ENCODE measurements around the gene PPP6R3. TPM values are rescaled to one million over a fixed set of nuclear protein-coding genes. Genes with fewer than 3 reads are reported as not detected.

Gene PPP6R3
- total RNA-seq, 2 experiments from 2014 or later: 95.4 to 103 TPM

DNA sequence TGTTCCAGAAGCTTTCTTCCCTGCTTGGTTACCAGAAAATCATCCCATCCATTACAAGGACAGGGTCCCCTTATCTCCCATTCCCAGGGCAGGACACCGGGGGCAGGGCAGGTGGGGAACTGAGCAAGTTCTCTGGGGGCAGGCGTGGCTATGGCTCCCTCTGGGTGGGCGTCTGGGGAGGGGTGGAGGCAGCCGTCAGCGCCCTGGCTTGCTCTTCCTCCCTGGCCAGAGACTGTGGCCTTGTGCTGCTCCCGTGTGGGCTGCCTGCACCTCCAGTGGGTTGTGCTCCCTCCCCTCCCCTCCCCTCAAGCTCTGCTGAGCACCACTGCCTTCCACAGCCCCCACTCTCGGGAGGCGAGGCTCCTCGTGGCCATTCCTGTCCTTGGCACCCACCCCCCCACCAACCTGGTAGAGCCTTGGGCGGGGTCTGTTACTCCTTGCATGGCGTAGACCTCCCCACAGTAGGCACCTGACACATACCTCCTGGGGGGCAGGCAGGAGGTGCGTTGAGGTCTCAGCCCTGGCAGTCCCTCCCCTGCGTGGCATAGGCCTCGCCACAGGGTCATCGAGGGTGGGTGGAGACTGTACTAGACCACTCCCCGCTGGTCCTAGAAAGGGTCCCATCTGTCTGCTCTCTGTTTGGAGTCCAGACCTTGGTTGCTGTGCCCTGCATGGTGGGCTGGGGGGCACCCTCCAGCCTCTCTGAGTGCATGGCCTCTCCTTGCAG is 24.2 kb upstream of the PPP6R3 start:
- POLR2A ChIA-PET: no interaction called here
- ATAC-seq (no peak), DNase-seq (no peak)
- intact Hi-C loops (cut with micrococcal nuclease): no loop called here
- Mint-ChIP-seq H3K9me3 (no peaks in the 10 kb centered on the region), H3K4me1 (ENCODE audit: low read depth) (peaks cover 4% of the 10 kb centered on the region), H3K27ac (no peak overlapping the region), H3K4me3 (no peak overlapping the region), H3K27me3 (no peaks in the 10 kb centered on the region), H3K36me3 (ENCODE audit: low read depth) (peaks cover 2% of the 10 kb centered on the region)
- CTCF ChIA-PET: no interaction called here
- TF ChIP-seq, protein P1, sequence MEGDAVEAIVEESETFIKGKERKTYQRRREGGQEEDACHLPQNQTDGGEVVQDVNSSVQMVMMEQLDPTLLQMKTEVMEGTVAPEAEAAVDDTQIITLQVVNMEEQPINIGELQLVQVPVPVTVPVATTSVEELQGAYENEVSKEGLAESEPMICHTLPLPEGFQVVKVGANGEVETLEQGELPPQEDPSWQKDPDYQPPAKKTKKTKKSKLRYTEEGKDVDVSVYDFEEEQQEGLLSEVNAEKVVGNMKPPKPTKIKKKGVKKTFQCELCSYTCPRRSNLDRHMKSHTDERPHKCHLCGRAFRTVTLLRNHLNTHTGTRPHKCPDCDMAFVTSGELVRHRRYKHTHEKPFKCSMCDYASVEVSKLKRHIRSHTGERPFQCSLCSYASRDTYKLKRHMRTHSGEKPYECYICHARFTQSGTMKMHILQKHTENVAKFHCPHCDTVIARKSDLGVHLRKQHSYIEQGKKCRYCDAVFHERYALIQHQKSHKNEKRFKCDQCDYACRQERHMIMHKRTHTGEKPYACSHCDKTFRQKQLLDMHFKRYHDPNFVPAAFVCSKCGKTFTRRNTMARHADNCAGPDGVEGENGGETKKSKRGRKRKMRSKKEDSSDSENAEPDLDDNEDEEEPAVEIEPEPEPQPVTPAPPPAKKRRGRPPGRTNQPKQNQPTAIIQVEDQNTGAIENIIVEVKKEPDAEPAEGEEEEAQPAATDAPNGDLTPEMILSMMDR (IDR thresholded peaks at IDR 0.05): no peak

DNA sequence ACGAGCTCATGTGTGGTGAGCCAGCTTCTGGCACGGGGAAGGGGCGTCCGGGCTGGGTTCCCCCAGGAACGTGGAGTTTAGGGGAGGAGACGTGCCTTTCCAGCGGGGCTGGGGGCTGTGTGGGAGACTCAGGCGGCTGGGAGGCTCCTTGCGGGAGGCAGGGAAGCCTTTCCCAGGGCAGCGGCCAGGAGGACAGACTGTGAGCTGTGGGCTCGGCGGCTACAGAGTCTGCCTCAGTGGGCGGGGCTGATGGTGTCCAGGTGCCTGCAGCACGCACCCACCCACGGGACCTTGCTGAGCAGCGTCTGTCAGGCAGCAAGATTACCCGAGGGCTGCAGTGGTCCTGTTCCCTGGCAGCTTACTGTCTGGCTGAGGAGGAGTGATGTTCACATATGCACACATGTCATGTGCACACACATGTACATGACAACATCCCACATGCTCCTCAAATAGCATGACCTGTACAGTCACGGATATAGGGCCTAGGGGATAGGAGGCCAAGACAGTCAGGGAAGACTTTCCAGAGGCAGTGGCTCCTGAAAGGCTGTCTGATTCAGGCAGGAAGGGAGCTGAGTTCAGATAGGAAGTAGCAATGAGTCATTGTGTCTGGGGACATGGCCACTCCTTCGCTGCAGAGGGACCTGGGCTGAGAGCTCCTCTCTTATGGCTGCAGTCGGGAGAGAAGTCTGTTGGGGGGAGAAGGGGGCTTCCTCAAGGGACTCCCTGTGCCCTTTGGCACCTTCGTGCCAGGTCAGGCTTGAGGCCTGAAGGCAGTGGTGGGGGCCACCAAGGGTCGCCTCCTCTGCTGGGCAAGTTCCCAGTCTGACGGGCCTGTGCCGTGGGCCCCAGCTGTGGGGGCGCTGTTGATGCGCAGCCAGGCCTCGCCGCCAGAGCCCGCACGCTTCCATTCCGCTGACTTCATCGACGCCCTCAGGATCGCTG is 23.3 kb upstream of the PPP6R3 start:
- CTCF ChIA-PET: no interaction called here
- Mint-ChIP-seq H3K27me3 (no peaks in the 10 kb centered on the region), H3K4me3 (no peak overlapping the region), H3K36me3 (ENCODE audit: low read depth) (peaks cover 2% of the 10 kb centered on the region), H3K27ac (no peak overlapping the region), H3K9me3 (no peaks in the 10 kb centered on the region), H3K4me1 (ENCODE audit: low read depth) (peaks cover 4% of the 10 kb centered on the region)
- TF ChIP-seq, protein P1 (IDR thresholded peaks at IDR 0.05): no peak
- intact Hi-C loops (cut with micrococcal nuclease): no loop called here
- DNase-seq (no peak), ATAC-seq (no peak)
- POLR2A ChIA-PET: no interaction called here

DNA sequence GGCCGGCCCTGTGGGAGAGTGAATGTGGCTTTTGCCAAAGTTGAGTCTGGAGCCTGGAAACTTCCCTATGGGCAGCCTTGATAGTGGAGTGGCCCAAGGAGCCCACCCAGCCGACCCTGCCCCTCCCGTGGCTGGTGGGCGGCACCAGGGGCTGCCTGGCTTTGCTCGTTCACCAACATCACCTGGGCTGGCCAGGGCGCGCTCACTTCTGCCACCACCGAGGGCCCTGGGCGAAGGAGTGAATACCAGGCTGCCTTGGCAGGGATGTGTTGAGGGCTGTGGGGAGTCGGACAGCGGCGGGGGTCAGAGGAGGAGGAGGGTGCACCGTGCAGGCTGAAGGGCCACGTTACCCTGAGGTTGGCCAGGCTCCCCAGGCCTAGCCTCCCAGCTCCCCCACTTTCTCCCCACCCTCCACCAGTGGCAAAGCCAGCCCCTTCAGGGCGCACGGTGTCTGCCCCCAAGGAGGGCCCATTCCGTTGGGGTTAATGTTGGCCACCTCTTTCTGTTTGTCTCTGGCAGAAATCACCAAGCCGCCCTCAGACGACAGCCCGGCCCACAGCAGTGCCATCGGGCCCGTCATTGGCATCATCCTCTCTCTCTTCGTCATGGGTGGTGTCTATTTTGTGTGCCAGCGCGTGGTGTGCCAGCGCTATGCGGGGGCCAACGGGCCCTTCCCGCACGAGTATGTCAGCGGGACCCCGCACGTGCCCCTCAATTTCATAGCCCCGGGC is 22.5 kb upstream of the PPP6R3 start:
- ChIA-PET CTCF (no interaction called here), POLR2A (no interaction called here)
- H3K27ac Mint-ChIP-seq: no peak overlapping the region
- H3K4me3 Mint-ChIP-seq: no peak overlapping the region
- H3K4me1 Mint-ChIP-seq (ENCODE audit: low read depth): peaks cover 4% of the 10 kb centered on the region
- intact Hi-C loops (cut with micrococcal nuclease): no loop called here
- H3K36me3 Mint-ChIP-seq (ENCODE audit: low read depth): peaks cover 2% of the 10 kb centered on the region
- TF ChIP-seq, protein P1 (IDR thresholded peaks at IDR 0.05): no peak
- no peaks in the 10 kb centered on the region for H3K9me3 Mint-ChIP-seq
- no peaks in the 10 kb centered on the region for H3K27me3 Mint-ChIP-seq
- ATAC-seq (no peak), DNase-seq (no peak)

DNA sequence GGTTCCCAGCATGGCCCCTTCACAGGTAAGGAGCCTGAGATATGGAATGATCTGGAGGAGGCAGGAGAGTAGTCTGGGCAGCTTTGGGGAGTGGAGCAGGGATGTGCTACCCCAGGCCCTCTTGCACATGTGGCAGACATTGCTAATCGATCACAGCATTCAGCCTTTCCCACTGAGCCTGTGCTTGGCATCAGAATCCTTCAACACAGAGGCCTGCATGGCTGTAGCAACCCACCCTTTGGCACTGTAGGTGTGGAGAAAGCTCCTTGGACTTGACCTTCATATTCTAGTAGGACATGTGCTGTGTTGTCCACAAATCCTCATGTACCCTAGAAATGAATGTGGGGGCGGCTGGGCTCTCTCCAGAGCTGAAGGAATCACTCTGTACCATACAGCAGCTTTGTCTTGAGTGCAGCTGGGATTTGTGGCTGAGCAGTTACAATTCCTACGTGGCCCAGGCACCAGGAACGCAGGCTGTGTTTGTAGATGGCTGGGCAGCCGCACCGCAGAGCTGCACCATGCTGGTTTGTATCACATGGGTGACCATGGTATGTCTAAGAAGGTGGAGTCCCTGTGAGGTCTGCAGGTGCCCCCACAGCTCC is 21.8 kb upstream of the PPP6R3 start:
- intact Hi-C loops (cut with micrococcal nuclease): no loop called here
- Mint-ChIP-seq H3K36me3 (ENCODE audit: low read depth) (peaks cover 2% of the 10 kb centered on the region), H3K27me3 (no peaks in the 10 kb centered on the region), H3K9me3 (no peaks in the 10 kb centered on the region), H3K4me3 (no peak overlapping the region), H3K27ac (no peak overlapping the region), H3K4me1 (ENCODE audit: low read depth) (peaks cover 4% of the 10 kb centered on the region)
- ATAC-seq (no peak), DNase-seq (no peak)
- TF ChIP-seq, protein P1 (IDR thresholded peaks at IDR 0.05): no peak
- POLR2A ChIA-PET: interaction anchor here (0.6 kb wide), 1 partner anchor 24 kb away, joined by 3 read pairs; no protein-coding TSS in a partner anchor
- CTCF ChIA-PET: no interaction called here

All from activated CD8-positive, alpha-beta T cell treated with anti-CD3 and anti-CD28 coated beads for 36 hours (primary cell).